Adrenal gland (tissue), 12 donors: ENCODE results near the gene EPN3. TPM values are rescaled to one million over a fixed set of nuclear protein-coding genes. Genes with fewer than 3 reads are reported as not detected.

Source experiments
- DNase-seq, 7 donors: peaks; one replicate each; pipeline ENCODE4 v3.0.0-alpha.2; 2019 to 2020
- H3K27ac ChIP-seq, 5 donors: fragments of 200-600 bp; sonication (generic) in 4 of 5; 1 replicate in 3 of 5; 2 replicates in 2 of 5; pipeline versions ENCODE4 v1.5.1 to v1.8.0; 2016 to 2020; ENCODE audit warnings: mild to moderate bottlenecking in 1 of 5
- H3K27me3 ChIP-seq: fragments of 200-600 bp; 2 replicates; pipeline ENCODE4 v1.8.0; 2021
- H3K36me3 ChIP-seq, 2 donors: fragments of 200-600 bp; replicated peaks in 1 of 2; 1 replicate in 1 of 2; 2 replicates in 1 of 2; pipeline versions ENCODE4 v1.5.1 to v1.8.0; 2018 to 2022
- H3K4me1 ChIP-seq, 2 donors: fragments of 200-600 bp; replicated peaks in 1 of 2; 1 replicate in 1 of 2; 2 replicates in 1 of 2; pipeline versions ENCODE4 v1.5.1 to v1.8.0; 2018 to 2021
- H3K4me3 ChIP-seq, 4 donors: fragments of 200-600 bp; sonication (generic) in 3 of 4; one replicate each; pipeline ENCODE4 v1.5.1; 2016 to 2018
- H3K9me3 ChIP-seq, 3 donors: fragments of 200-600 bp; sonication (generic) in 1 of 3; replicated peaks in 1 of 3; 1 replicate in 2 of 3; 2 replicates in 1 of 3; pipeline versions ENCODE4 v1.5.1 to v1.8.0; 2016 to 2021
- POLR2A ChIP-seq, 2 donors: fragments of 450-650 bp; IDR thresholded peaks; one replicate each; pipeline ENCODE4 v1.6.1; 2017; ENCODE audit warnings: antibody characterized with exemption in 2 of 2, mild to moderate bottlenecking in 2 of 2, moderate library complexity in 1 of 2
- WGBS, 4 donors: extraction: QIAGEN DNeasy Blood & Tissue Kit in 2 of 4; methylation state at CpG; one replicate each; pipeline versions ENCODE4 v1.1.5 to v1.1.7; 2013 to 2017; 5-methylcytosine and 5-hydroxymethylcytosine counted together
- intact Hi-C, 2 donors: fragments of 100-400 bp; cut with DNase I; formaldehyde crosslinking; loops; one replicate each; pipeline versions ENCODE4 v1.14.1 to v1.15.0; 2022 to 2023
- polyA plus RNA-seq, 3 donors: library from polyadenylated mRNA; stranded (reverse); fragments of 200-250 nt in 2 of 3; fragments of 350-450 nt in 1 of 3; fragmentation: Illumina TruSeq in 1 of 3; extraction: RNeasy Lipid Tissue Mini Kit (QIAGEN cat#74804) in 1 of 3; gene quantifications; one replicate each; pipeline ENCODE4 v1.2.3, GENCODE V29; 2013 to 2014
- total RNA-seq, 9 donors: library from RNA; depleted of rRNA in 4 of 9; stranded (reverse); fragments of >200 nt in 4 of 9; fragments of 120-200 nt in 1 of 9; fragmentation: NEBNext Ultra II Directional in 1 of 9; extraction: Animal tissue kit (Norgen Biotek cat#: 25700) in 1 of 9; gene quantifications; one replicate each; pipeline versions ENCODE4 v1.1.0 to v1.2.4, GENCODE V29; 2013 to 2023
- TF ChIP-seq, protein P1 (sequence below), 6 experiments: fragments of 450-650 bp in 4 of 6; fragments of 200-600 bp in 2 of 6; sonication (generic) in 1 of 6; IDR thresholded peaks; 1 replicate in 5 of 6; 2 replicates in 1 of 6; pipeline versions ENCODE4 v1.5.1 to v1.8.0; 2016 to 2021; ENCODE audit warnings: antibody characterized with exemption in 6 of 6, mild to moderate bottlenecking in 2 of 6, moderate library complexity in 1 of 6
- donor health status: healthy with polysubstance abuse.
- donor health status: Bipolar disorder and iron deficiency.
- donor health status: DM: yes; HTN: yes; CAD: no.
- donor health status: DM: no; HTN: no; CAD: no.
- donor health status: DM: no; HTN: no; CAD: no.
- donor health status: DM: yes; HTN: yes; CAD: no.

Gene EPN3
- total and polyA plus RNA-seq, 12 donors: 1.2 to 96.1 (median 27.9) TPM

DNA sequence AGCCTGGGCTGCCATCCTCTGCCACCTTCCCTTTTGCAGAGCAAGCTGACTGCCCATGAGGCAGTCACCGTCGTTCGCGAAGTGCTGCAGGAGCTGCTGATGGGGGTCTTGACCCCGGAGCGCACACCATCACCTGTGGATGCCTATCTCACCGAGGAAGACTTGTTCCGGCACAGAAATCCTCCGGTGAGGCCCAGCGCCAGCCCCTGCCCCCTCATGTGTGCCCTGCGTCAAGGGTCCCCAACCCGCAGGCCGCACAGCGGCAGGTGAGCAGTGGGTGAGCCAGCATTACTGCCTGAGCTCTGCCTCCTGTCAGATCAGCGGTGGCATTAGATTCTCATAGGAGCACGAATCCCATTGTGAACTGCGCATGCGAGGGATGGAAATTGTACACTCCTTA is 7.7 kb upstream of the EPN3 start:
- intact Hi-C loops: no loop called here
- H3K4me1 ChIP-seq: no peaks in the 10 kb centered on the region
- no peak for TF ChIP-seq POLR2A (IDR thresholded peaks at IDR 0.05)

GRCh38 chr17:50527155-50527762 is 5.3 kb upstream of the EPN3 start:
- peaks cover 0 to 3% of the 10 kb centered on the region in 2 donors for H3K4me1 ChIP-seq
- WGBS, 4 donors: 34 to 58% (median 43%) methylated on average over 4 to 5 of the region's 5 CpGs
- no peak for TF ChIP-seq POLR2A (IDR thresholded peaks at IDR 0.05)
- TF ChIP-seq, protein P1, sequence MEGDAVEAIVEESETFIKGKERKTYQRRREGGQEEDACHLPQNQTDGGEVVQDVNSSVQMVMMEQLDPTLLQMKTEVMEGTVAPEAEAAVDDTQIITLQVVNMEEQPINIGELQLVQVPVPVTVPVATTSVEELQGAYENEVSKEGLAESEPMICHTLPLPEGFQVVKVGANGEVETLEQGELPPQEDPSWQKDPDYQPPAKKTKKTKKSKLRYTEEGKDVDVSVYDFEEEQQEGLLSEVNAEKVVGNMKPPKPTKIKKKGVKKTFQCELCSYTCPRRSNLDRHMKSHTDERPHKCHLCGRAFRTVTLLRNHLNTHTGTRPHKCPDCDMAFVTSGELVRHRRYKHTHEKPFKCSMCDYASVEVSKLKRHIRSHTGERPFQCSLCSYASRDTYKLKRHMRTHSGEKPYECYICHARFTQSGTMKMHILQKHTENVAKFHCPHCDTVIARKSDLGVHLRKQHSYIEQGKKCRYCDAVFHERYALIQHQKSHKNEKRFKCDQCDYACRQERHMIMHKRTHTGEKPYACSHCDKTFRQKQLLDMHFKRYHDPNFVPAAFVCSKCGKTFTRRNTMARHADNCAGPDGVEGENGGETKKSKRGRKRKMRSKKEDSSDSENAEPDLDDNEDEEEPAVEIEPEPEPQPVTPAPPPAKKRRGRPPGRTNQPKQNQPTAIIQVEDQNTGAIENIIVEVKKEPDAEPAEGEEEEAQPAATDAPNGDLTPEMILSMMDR (IDR thresholded peaks at IDR 0.05): no peak
- no peak overlapping the region for H3K27ac ChIP-seq
- DNase-seq: no peak
- no peaks in the 10 kb centered on the region for H3K27me3 ChIP-seq
- intact Hi-C loops: no loop called here
- no peaks in the 10 kb centered on the region for H3K36me3 ChIP-seq
- no peaks in the 10 kb centered on the region for H3K9me3 ChIP-seq
- no peak overlapping the region for H3K4me3 ChIP-seq

More for the DNA sequence above, 7.7 kb upstream of the EPN3 start:
- no peaks in the 10 kb centered on the region for H3K27me3 ChIP-seq
- no peak overlapping the region for H3K4me3 ChIP-seq
- no peaks in the 10 kb centered on the region for H3K9me3 ChIP-seq
- no peak for DNase-seq
- WGBS, 4 donors: 90 to 94% (median 93%) methylated on average over 13 to 18 of the region's 18 CpGs
- H3K27ac ChIP-seq: no peak overlapping the region
- no peaks in the 10 kb centered on the region for H3K36me3 ChIP-seq

DNA sequence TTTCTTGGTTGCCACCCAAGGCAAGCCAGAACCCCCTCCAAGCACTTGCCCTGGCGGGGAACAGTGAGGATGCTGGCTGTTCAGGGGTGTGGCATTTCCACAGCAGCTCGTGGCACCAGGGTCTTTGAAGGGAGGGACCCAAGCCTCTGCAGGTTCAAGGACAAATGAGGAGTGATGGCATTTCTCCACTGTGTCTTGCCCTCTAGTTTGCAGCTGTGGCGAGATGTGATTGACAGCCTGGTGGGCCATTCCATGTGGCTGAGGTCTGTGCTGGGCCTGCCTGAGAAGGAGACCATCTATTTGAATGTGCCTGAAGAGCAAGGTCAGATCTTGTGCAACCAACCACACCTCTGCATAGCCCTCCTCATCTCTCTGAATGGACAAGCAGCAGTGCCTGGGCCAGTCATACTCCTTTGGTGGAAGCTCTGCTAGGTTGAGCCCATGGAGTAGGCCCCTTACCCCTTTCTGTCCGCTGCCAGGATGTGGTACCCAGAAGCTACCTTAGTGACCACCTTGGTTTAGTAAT is 4.5 kb upstream of the EPN3 start:
- Histone ChIP-seq H3K4me3 (no peak overlapping the region), H3K27ac (no peak overlapping the region), H3K9me3 (no peaks in the 10 kb centered on the region), H3K36me3 (no peaks in the 10 kb centered on the region), H3K27me3 (no peaks in the 10 kb centered on the region), H3K4me1 (peaks cover 7 to 10% of the 10 kb centered on the region in 2 donors)
- intact Hi-C loops: no loop called here
- WGBS, 4 donors: 49 to 90% (median 56%) methylated on average over 2 to 4 of the region's 4 CpGs
- no peak for DNase-seq
- TF ChIP-seq, protein P1 (IDR thresholded peaks at IDR 0.05): no peak
- TF ChIP-seq POLR2A (IDR thresholded peaks at IDR 0.05): no peak

GRCh38 chr17:50529849-50530248 is 2.7 kb upstream of the EPN3 start:
- Histone ChIP-seq H3K4me3 (no peak overlapping the region), H3K36me3 (no peaks in the 10 kb centered on the region), H3K4me1 (peaks cover 20 to 27% of the 10 kb centered on the region in 2 donors), H3K27ac (no peak overlapping the region), H3K27me3 (no peaks in the 10 kb centered on the region), H3K9me3 (no peaks in the 10 kb centered on the region)
- WGBS, 4 donors: 89 to 90% (median 90%) methylated on average over 7 of the region's 7 CpGs
- intact Hi-C loops: no loop called here
- no peak for DNase-seq
- TF ChIP-seq, protein P1 (IDR thresholded peaks at IDR 0.05): no peak
- TF ChIP-seq POLR2A (IDR thresholded peaks at IDR 0.05): no peak
